GM19324 (cell line): ENCODE results near the gene CTBP1.
A peak's percentile ranks its signal among the peaks of the same experiment; 100 is the strongest.

Experiments used
- ATAC-seq: cut with Tn5 transposase; IDR thresholded peaks from one replicate; pipeline ENCODE4 v1.9.1; 2021; ENCODE audit warnings: mild to moderate bottlenecking, moderate library complexity; ENCODE audit not compliant: unreplicated experiment, low FRiP score

Gene CTBP1

GRCh38 chr4:1200425-1201035 is 48.4 kb downstream of the CTBP1 start:
- no peak for ATAC-seq

- no peak for ATAC-seq
Observed at GRCh38 chr4:1199556-1200331, 49.2 kb downstream of the CTBP1 start.

GRCh38 chr4:1198098-1198844 is 50.7 kb downstream of the CTBP1 start:
- ATAC-seq = no peak

GRCh38 chr4:1196421-1197183 is 52.3 kb downstream of the CTBP1 start:
- no peak for ATAC-seq

GRCh38 chr4:1195891-1196401 is 53.0 kb downstream of the CTBP1 start:
- ATAC-seq = no peak

- ATAC-seq = no peak
Observed at GRCh38 chr4:1195109-1195671, 53.7 kb downstream of the CTBP1 start.

GRCh38 chr4:1194010-1194900 is 54.7 kb downstream of the CTBP1 start:
- no peak for ATAC-seq

- no peak for ATAC-seq
Observed at GRCh38 chr4:1193206-1194009, 55.5 kb downstream of the CTBP1 start.

- no peak for ATAC-seq
Observed at GRCh38 chr4:1192493-1193205, 56.3 kb downstream of the CTBP1 start.

- ATAC-seq = no peak
Observed at GRCh38 chr4:1192091-1192492, 56.8 kb downstream of the CTBP1 start.

GRCh38 chr4:1191621-1192020 is 57.3 kb downstream of the CTBP1 start:
- ATAC-seq = no peak

GRCh38 chr4:1187182-1187581 is 61.7 kb downstream of the CTBP1 start:
- no peak for ATAC-seq

GRCh38 chr4:1183985-1184773 is 64.8 kb downstream of the CTBP1 start:
- peak; percentile 76 for ATAC-seq

GRCh38 chr4:1182313-1182712 is 66.6 kb downstream of the CTBP1 start:
- ATAC-seq = no peak

GRCh38 chr4:1180663-1181062 is 68.3 kb downstream of the CTBP1 start:
- ATAC-seq = no peak

- no peak for ATAC-seq
Observed at GRCh38 chr4:1179976-1180375, 69.0 kb downstream of the CTBP1 start.

- no peak for ATAC-seq
Observed at GRCh38 chr4:1179089-1179441, 69.9 kb downstream of the CTBP1 start.
